GM12878 (cell line): Measurements from ENCODE around the gene UPP2.

ENCODE experiments used
- BRCA1 ChIP-seq: IDR thresholded peaks from 2 replicates; pipeline ENCODE4 v1.6.1; 2011; ENCODE audit warnings: low read depth, low read length, improper control_type of control experiment
- CTCF ChIP-seq, 3 experiments: IDR thresholded peaks in 2 of 3; conservative IDR thresholded peaks in 1 of 3; 2 replicates each; pipeline ENCODE4 v1.5.1; 2011; ENCODE audit warnings: low read depth in 3 of 3, low read length in 3 of 3, mild to moderate bottlenecking in 3 of 3, control low read depth in 2 of 3, moderate library complexity in 2 of 3, inconsistent platforms in 1 of 3, mixed read lengths in 1 of 3; ENCODE audit not compliant: control insufficient read depth in 2 of 3, insufficient read depth in 1 of 3; ENCODE audit errors: extremely low read depth in 1 of 3
- FOXK2 ChIP-seq: fragments of 450-650 bp; IDR thresholded peaks from 2 replicates; pipeline ENCODE4 v1.6.1; 2017; ENCODE audit warnings: mild to moderate bottlenecking, moderate library complexity
- FOXM1 ChIP-seq: IDR thresholded peaks from 2 replicates; pipeline ENCODE4 v1.6.1; 2012; ENCODE audit warnings: low read depth, mild to moderate bottlenecking, inconsistent platforms, low read length, moderate library complexity
- POLR2A ChIP-seq: IDR thresholded peaks from 2 replicates; pipeline ENCODE4 v1.6.1; 2011; ENCODE audit warnings: low read depth, mild to moderate bottlenecking, low read length
- POLR2AphosphoS2 ChIP-seq: IDR thresholded peaks from 2 replicates; pipeline ENCODE4 v1.6.1; 2011; ENCODE audit warnings: low read depth, mild to moderate bottlenecking, low read length, improper control_type of control experiment, moderate library complexity
- POLR2AphosphoS5 ChIP-seq: IDR thresholded peaks from 2 replicates; pipeline ENCODE4 v1.6.1; 2011; ENCODE audit warnings: mild to moderate bottlenecking, low read length, inconsistent platforms
- RELA ChIP-seq: fragments of 450-650 bp; IDR thresholded peaks from 2 replicates; pipeline ENCODE4 v1.8.0; 2014; ENCODE audit warnings: borderline replicate concordance; ENCODE audit not compliant: partially characterized antibody
- ZBTB4 ChIP-seq: fragments of 450-650 bp; formaldehyde crosslinking; IDR thresholded peaks from 2 replicates; pipeline ENCODE4 v1.4.0; 2022; ENCODE audit warnings: mild to moderate bottlenecking, moderate library complexity

DNA sequence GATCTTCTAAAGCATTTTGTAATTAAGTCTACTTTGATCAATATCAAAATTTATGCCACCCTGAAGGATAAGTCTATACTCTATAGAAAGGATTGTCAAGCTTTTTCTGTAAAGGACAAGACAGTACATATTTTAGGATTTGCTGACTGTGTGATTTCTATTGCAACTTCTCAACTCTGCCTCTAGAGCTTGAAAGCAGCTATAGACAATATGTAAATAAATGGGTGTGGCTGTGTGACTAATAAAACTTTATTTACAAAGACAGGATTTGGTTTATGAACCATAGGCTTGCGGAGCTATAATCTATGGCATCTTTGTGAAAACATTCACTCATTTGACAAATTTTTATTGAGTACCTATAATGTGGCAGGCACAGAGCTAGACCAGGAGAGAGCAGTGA is 18.4 kb downstream of the UPP2 start:
- no peak for TF ChIP-seq POLR2A
- TF ChIP-seq FOXM1: no peak
- no peak for TF ChIP-seq ZBTB4 (CRISPR knock-in tag)
- TF ChIP-seq RELA: no peak
- no peak for TF ChIP-seq CTCF (IDR thresholded peaks at IDR 0.05 in 2 of 3, conservative IDR thresholded peaks at IDR 0.05 in 1 of 3; ENCODE audit: control insufficient read depth in 2 of 3, extremely low read depth in 1 of 3, insufficient read depth in 1 of 3, low read depth in 3 of 3, low read length in 3 of 3)
- no peak for TF ChIP-seq POLR2AphosphoS5
- TF ChIP-seq BRCA1: no peak
- TF ChIP-seq POLR2AphosphoS2: no peak
- TF ChIP-seq FOXK2: no peak
